SKM-1 (cell line): ENCODE data around the gene MKLN1.
"Not testable (repeated sequence)": the region's sequence is repeated elsewhere in the genome, so short reads cannot be mapped to it uniquely, and the experiment has no call there.

Experiments used
- DNase-seq: peaks from one replicate; lab custom pipeline; 2025; ENCODE audit not compliant: unreplicated experiment; lab: John Stamatoyannopoulos, UW

MKLN1 gene

GRCh38 chr7:131455546-131455945 lies 127.9 kb downstream of the MKLN1 start:
- no peak for DNase-seq

GRCh38 chr7:131456338-131456737 lies 128.7 kb downstream of the MKLN1 start:
- DNase-seq, result no peak

DNA sequence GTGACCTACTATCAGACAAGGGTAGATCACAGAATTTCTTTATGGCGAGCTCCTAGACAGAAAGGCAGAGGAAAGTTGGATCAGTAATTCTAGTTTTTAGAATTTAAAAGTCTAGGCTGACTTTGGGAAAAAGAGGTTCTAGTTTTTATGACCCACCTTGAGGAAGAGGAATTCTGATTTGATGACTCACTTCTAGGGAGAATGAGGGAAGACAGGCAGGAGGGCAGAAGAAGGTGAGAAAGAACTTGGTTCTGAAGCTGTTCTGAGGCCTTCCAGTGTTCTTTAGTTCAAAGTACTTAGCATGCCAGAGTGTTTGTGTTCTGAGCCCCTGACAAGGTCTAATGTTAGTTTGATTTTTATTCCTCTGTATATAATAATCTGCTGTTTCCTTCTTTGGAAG lies 131.6 kb downstream of the MKLN1 start:
- DNase-seq, result no peak

GRCh38 chr7:131462059-131462458 lies 134.4 kb downstream of the MKLN1 start:
- no peak for DNase-seq

GRCh38 chr7:131462715-131463114 lies 135.0 kb downstream of the MKLN1 start:
- not testable (repeated sequence) for DNase-seq

DNA sequence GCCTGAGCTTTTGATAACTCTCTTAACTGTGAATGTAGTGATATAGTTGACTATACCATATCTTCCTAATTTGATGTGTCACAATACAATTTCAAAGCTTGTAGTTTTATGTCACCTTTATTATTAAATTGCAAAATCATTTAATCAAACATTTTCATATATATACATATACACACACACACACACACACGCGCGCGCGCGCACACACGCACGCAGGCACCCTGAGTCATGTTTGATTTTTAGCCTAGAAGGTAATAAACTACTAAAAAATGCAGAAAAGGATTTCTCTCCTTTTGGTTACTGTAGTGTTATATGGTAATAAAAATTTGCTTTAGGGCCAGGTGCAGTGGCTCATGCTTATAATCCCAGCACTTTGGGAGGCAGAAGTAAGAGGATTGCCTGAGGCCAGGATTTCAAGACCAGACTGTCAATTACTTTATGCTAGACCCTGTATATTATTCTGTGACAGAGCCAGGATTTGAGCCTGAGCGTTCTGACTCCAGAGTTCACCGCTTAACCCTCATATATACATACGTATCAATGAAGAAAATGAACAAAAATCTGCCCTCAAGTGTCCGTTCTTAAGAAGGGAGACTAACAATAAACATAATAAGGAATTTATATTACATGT lies 139.2 kb downstream of the MKLN1 start:
- DNase-seq, result no peak

DNA sequence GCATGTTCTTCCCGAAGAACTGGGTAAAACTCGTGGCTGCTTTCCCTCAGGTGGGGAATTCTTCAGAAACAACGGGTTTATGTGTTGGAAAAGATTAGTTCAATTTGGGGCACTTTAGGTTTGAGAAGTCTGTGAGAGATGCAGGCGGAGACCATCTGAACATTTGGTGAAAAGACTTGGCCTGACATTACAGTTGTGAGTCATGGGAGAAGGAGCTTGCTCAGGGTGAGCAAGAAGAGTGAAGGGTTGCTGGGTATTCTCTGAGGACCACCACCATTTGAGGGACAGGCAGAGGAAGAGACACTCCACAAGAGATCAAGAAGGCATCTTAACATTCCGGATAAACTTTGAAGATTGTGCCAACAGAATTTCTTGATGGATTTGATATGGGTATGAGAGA lies 140.1 kb downstream of the MKLN1 start:
- DNase-seq, result no peak

DNA sequence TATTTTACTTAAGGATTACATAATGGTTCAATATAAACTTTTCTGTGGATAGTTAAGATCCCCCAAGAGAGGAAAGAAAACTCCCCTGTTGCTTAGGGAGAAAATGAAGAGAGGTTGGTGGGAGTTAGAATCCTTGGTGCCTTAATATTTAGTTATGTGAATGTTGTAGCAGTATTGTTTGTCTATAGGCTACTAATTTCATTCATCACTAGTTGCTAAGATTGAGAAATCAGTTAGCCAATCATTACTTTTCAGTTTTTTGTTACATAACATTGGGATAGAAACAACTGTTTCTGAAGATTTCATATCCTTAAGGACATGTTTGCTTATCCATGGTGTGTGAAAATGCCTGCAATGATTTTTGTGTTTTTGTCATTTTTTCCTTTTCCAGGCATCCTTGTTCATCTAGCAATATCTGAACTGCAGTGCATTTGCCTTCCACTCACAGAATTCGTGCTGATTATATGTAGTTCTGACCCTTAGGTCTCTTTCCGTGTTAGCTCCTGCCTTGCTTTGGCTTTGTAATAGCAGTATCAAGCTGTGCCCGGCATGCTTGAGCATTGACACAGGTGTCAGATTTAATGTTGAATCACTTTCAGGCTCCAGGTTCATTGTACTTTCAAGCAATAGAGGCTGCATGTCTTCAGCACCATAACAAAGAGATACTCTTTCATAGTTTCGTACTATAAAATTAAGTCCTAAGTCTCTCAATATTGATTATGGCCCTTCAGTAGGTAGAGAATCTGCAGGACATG lies 143.8 kb downstream of the MKLN1 start:
- no peak for DNase-seq

DNA sequence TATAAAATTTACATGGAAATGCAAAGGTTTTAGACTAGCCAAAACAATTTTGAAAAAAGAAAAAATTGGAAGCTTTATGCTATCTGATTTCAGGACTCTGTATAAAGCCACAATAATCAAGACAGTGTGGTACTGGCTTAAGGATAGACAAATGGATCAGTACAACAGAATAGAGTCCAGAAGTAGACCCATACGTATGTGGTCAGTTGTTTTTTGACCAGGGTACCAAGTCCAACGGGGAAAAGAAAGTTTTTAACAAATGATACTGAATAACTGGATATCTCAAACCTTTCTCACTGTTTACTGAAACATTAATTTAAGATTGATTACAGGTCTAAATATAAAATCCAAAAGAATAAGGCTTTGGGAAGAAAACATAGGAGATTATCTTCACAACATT lies 149.1 kb downstream of the MKLN1 start:
- DNase-seq, result no peak

- DNase-seq, result no peak
Measured at GRCh38 chr7:131480384-131481315, 153.0 kb downstream of the MKLN1 start.

GRCh38 chr7:131482800-131483199 lies 155.1 kb downstream of the MKLN1 start:
- no peak for DNase-seq

DNA sequence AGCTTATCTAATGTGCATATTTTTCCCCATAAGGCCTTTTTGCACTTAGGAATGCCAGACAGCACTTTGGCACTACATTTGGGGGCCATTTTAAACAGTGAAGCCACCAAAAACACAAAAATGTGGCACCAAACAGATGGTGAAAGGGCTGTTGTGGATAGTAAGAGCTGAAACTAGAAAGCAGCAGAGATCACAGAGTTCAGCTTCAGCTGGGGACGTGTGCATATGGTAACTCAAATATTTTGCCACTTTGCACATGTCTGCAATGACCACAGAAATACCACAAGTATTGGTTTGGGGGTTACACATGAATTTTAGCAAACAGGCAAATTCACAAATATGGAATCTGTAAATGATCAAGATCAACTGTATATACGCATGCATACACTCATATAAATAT lies 155.9 kb downstream of the MKLN1 start:
- DNase-seq, result no peak

- DNase-seq, result no peak
Measured at GRCh38 chr7:131486346-131486745, 158.7 kb downstream of the MKLN1 start.

DNA sequence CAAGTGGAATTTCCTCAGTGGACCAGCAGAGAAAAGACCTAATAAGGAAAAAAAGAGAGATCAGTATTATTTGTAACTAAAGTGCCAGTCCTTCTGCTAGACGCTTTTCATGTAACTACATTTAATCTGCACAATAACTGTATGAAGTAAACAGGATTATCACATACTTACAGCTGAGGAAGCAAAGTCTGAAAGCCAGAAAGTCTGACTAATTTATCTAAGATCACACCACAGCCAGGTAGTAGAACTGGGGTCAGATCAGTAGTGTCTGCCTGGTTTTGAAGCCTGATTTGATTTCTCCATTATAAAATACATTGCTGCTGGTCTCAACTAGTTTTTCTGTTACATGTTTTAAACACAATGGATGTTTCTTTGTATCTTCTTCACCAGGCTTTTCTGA lies 159.5 kb downstream of the MKLN1 start:
- no peak for DNase-seq

DNA sequence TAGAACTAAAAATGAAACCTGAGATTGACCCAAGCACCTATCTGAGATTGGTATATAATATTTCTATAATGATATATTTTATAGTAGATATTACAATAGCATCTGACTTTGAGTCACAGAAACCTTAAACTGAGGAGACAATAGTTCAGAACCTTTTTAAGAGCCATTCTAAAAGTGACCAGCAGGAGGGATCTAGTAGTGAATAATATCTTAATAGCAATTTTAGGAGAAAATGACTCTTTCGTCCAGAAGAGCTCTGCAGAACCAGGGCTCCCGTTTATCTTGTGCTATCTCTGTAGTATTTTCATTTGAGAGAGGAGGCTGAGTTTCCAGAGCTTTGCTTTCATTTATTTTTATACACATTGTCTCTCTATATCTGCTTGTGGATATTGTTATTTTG lies 160.7 kb downstream of the MKLN1 start:
- no peak for DNase-seq

DNA sequence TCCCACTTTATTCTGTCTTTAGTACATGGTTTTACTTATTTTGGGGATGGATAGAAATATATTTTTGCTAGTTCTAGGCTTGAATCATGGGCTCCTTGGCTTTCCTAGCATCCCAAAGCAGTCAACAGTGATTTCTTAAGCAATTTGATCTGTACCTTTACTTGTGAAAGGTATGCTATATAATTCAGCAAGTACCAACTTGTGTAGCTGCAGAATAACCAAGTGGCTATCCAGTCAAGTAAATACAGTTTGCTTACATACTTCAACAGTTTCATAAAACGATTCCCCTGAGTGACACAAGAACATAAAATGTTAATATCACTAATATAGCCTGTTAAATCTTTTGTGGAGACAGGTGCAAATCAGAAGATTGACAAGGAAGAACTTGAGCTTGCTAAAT lies 161.5 kb downstream of the MKLN1 start:
- no peak for DNase-seq

- no peak for DNase-seq
Measured at GRCh38 chr7:131489881-131490280, 162.2 kb downstream of the MKLN1 start.

DNA sequence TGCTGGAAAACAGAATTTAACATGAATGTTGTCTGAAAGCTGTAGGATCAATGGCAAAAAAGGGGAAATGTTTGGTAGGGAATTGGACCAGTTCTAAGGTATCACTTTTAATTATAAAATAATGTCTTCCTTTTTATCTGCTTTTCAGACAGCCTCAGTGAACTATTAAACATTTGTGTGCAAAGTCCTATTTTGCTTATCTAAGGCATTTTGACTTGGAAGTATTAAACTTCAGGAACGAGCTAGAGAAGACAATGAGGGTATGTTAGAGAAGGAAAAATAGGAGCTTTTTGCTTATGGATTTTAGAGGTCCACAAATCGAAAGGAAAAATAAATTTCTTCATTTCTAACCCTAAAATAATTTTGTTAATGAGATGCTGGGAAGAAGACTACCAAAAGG lies 165.4 kb downstream of the MKLN1 start:
- DNase-seq, result no peak

GRCh38 chr7:131493581-131493980 lies 165.9 kb downstream of the MKLN1 start:
- no peak for DNase-seq

DNA sequence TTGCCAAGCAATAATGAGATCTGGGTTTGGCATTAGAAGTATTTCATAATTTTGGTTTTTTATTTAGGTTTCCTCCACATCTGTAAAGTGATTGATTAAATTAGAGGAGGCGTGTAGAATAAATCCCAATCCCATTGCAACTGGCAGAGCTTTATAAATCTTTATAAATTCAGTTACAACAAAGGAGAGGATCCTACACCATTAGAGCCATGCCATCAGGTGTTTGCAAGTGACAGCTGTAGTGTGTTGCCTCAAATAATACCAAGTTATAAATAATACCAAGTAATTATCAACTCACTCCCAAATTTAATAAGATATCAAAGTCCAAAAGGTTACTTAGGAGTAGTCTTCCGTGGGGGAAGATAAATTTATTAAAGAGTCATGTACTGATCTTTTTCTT lies 166.5 kb downstream of the MKLN1 start:
- no peak for DNase-seq

DNA sequence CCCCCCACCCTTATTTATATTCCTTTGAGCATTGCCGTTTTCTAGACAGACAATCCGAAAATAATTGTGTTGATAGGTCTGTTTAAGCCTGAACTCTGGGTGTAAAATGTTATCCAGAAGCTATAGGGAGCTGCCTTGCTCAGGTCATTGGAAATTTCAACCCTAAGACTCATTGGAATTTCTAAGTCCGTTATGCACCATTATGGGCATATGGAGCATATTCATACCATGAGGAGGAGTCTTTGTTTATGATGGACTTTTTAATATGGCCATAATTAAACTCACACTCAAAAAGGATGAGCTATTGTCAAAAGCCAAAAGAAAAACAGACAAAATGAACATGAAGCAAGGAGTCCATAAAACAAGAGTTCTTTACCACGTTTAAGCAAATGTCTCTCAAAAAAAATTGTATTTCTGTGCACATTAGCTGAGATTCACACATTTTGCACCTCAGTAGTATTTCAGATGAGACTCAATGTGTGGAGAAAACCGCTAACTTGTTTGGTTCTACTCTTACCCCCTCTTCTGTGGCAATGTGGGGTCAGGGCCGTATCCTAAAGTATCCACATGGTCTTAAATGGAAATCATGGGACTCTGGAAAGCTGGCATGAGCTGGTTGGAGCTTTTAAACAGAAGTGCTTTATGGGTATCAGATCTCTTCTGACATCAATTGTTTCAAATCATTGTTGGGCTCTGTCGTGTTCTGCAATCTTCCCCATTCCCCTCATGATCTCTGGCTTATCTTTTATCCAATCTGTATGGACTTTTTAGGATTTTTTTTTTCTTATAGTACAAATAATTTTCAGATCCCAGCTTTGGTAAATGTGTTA lies 168.2 kb downstream of the MKLN1 start:
- DNase-seq, result no peak
